OCI-LY7 (cell line): ENCODE data around the gene EIPR1. TPM values are rescaled to one million over a fixed set of nuclear protein-coding genes. Genes with fewer than 3 reads are reported as not detected.

Source experiments
- BruUV-seq: library from RNA; stranded (reverse); fragments of 400-500 nt; replicated peaks from 2 replicates; lab custom pipeline; 2021; lab: Mats Ljungman, UMichigan
- CTCF ChIA-PET: fragments of 300-600 bp; sonication (Branson Sonifier 250); formaldehyde crosslinking; loops from one replicate; lab custom pipeline; 2022; ENCODE audit warnings: antibody characterized with exemption; ENCODE audit not compliant: unreplicated experiment; lab: Charles Lee
- POLR2A ChIA-PET: fragments of 300-600 bp; sonication (Branson Sonifier 250); formaldehyde crosslinking; loops from one replicate; lab custom pipeline; 2022; ENCODE audit warnings: antibody characterized with exemption; lab: Charles Lee
- DNase-seq: peaks from one replicate; pipeline ENCODE4 v3.0.0-alpha.2; 2015; ENCODE audit warnings: low spot score
- H2AFZ ChIP-seq: fragments of 200-600 bp; sonication (generic), shearing (Covaris generic); 2 replicates; pipeline ENCODE4 v1.6.1; 2014; ENCODE audit warnings: mild to moderate bottlenecking, antibody characterized with exemption, low read length, moderate library complexity
- H3K27ac ChIP-seq: fragments of 200-600 bp; sonication (generic); 2 replicates; pipeline ENCODE4 v1.5.1; 2014; ENCODE audit warnings: mixed run types, low read depth, mild to moderate bottlenecking, moderate library complexity, low read length, inconsistent platforms; ENCODE audit not compliant: poor library complexity, severe bottlenecking
- H3K36me3 ChIP-seq: fragments of 200-600 bp; sonication (generic); 2 replicates; pipeline ENCODE4 v1.6.1; 2014; ENCODE audit warnings: mild to moderate bottlenecking, antibody characterized with exemption, low read length, moderate library complexity, mixed read lengths; ENCODE audit not compliant: insufficient read depth
- H3K4me1 ChIP-seq: fragments of 200-600 bp; sonication (generic); 2 replicates; pipeline ENCODE4 v1.5.1; 2014; ENCODE audit warnings: mild to moderate bottlenecking, low read length; ENCODE audit not compliant: insufficient read depth, poor library complexity, severe bottlenecking
- H3K4me2 ChIP-seq: fragments of 200-600 bp; sonication (generic); 2 replicates; pipeline ENCODE4 v1.6.1; 2014; ENCODE audit warnings: mild to moderate bottlenecking, low read length
- H3K4me3 ChIP-seq: fragments of 200-600 bp; sonication (generic); 2 replicates; pipeline ENCODE4 v1.5.1; 2014; ENCODE audit warnings: mild to moderate bottlenecking, low read depth, low read length; ENCODE audit not compliant: poor library complexity, severe bottlenecking
- H3K79me2 ChIP-seq: fragments of 200-600 bp; sonication (generic); 2 replicates; pipeline ENCODE4 v1.6.1; 2016; ENCODE audit warnings: low read depth, mild to moderate bottlenecking, low read length, moderate library complexity, mixed read lengths; ENCODE audit not compliant: insufficient read depth
- H3K9me2 ChIP-seq: fragments of 200-600 bp; sonication (generic); 2 replicates; pipeline ENCODE4 v1.6.1; 2016; ENCODE audit warnings: mild to moderate bottlenecking, low read length, mixed read lengths; ENCODE audit not compliant: insufficient read depth
- H3K9me3 ChIP-seq: fragments of 200-600 bp; sonication (generic); 2 replicates; pipeline ENCODE4 v1.6.1; 2014; ENCODE audit warnings: mild to moderate bottlenecking, mixed run types, low read length, mixed read lengths
- H4K20me1 ChIP-seq: fragments of 200-600 bp; sonication (generic); 2 replicates; pipeline ENCODE4 v1.6.1; 2014; ENCODE audit warnings: mild to moderate bottlenecking, antibody characterized with exemption, low read length, moderate library complexity, mixed read lengths; ENCODE audit not compliant: insufficient read depth
- CTCF ChIP-seq: fragments of 200-600 bp; sonication (generic); conservative IDR thresholded peaks from 2 replicates; pipeline ENCODE4 v1.5.1; 2014; ENCODE audit warnings: mild to moderate bottlenecking, antibody characterized with exemption, low read length, moderate library complexity, mixed read lengths
- EZH2phosphoT487 ChIP-seq: fragments of 200-600 bp; sonication (generic); IDR thresholded peaks from 2 replicates; pipeline ENCODE4 v1.6.1; 2018; ENCODE audit warnings: low read depth, borderline replicate concordance, mild to moderate bottlenecking, mixed run types, antibody characterized with exemption, low read length, moderate library complexity, mixed read lengths
- intact Hi-C: fragments of 100-400 bp; cut with micrococcal nuclease; formaldehyde crosslinking; loops from one replicate; pipeline ENCODE4 v1.10.0; 2022; ENCODE audit not compliant: unreplicated experiment
- total RNA-seq, 2 experiments: library from RNA; depleted of rRNA in 1 of 2; stranded (reverse); fragments of >200 nt in 1 of 2; shearing (Covaris generic) in 1 of 2; gene quantifications; 2 replicates each; pipeline ENCODE4 v1.2.3, GENCODE V29; 2014 to 2022

The EIPR1 gene
- total RNA-seq, 2 experiments from 2014 or later, result 60.5 to 61.7 TPM

GRCh38 chr2:3336844-3337243 lies 40.8 kb downstream of the EIPR1 start:
- no peak overlapping the region for H2AFZ ChIP-seq
- DNase-seq, result no peak
- no peak overlapping the region for H3K4me3 ChIP-seq
- BruUV-seq, result no TSS peak
- H3K27ac ChIP-seq, result no peak overlapping the region
- no peaks in the 10 kb centered on the region for H3K9me2 ChIP-seq
- intact Hi-C loops, result no loop called here
- CTCF ChIA-PET, result no interaction called here
- peaks cover 57% of the 10 kb centered on the region for H3K36me3 ChIP-seq
- no peaks in the 10 kb centered on the region for H3K79me2 ChIP-seq
- no peaks in the 10 kb centered on the region for H3K9me3 ChIP-seq
- POLR2A ChIA-PET, result no interaction called here
- no peak overlapping the region for H3K4me2 ChIP-seq
- no peaks in the 10 kb centered on the region for H3K4me1 ChIP-seq
- no peak for TF ChIP-seq CTCF
- no peaks in the 10 kb centered on the region for H4K20me1 ChIP-seq

- TF ChIP-seq CTCF (no peak), EZH2phosphoT487 (no peak)
- Histone ChIP-seq H3K4me1 (no peaks in the 10 kb centered on the region), H3K9me2 (no peaks in the 10 kb centered on the region), H4K20me1 (no peaks in the 10 kb centered on the region), H3K36me3 (peaks cover 74% of the 10 kb centered on the region), H3K4me2 (no peak overlapping the region), H2AFZ (no peak overlapping the region), H3K27ac (no peak overlapping the region), H3K4me3 (no peak overlapping the region), H3K9me3 (no peaks in the 10 kb centered on the region), H3K79me2 (no peaks in the 10 kb centered on the region)
- TSS peak; percentile 23 for BruUV-seq
- ChIA-PET POLR2A (no interaction called here), CTCF (no interaction called here)
- intact Hi-C loops, result no loop called here
- DNase-seq, result no peak
Measured at GRCh38 chr2:3334392-3335345, 42.9 kb downstream of the EIPR1 start.

GRCh38 chr2:3332133-3332532 lies 45.5 kb downstream of the EIPR1 start:
- BruUV-seq, result no TSS peak
- CTCF ChIA-PET, result no interaction called here
- Histone ChIP-seq H3K9me2 (no peaks in the 10 kb centered on the region), H3K79me2 (no peaks in the 10 kb centered on the region), H3K9me3 (no peaks in the 10 kb centered on the region), H3K4me1 (no peaks in the 10 kb centered on the region), H4K20me1 (no peaks in the 10 kb centered on the region), H3K27ac (no peak overlapping the region), H2AFZ (no peak overlapping the region), H3K36me3 (peaks cover 69% of the 10 kb centered on the region), H3K4me3 (no peak overlapping the region), H3K4me2 (no peak overlapping the region)
- TF ChIP-seq EZH2phosphoT487, result no peak
- POLR2A ChIA-PET, result no interaction called here
- intact Hi-C loops, result no loop called here
- no peak for DNase-seq
